ENCODE results near the gene TTC23L.

DNA sequence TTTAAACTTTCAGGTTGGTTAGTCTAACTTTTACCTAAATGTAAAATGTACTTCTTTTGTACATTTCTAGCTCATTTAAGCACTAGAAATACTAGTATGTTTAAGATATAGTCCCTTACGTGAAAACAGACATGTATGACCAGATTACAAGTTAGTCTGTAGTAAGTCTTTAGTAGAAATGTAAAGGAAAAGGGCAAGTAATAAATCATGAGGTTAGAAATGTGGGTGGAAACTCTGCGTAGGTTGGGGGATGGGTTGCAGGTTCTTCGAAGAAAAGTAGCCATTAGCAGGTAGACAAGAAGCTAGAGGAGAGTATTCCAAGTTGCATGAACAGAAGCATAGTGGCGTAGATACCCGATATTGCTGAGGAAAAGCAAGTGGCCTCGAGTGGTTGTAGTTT lies 53.5 kb downstream of the TTC23L start:
- no peak for TF ChIP-seq EZH2 (IDR thresholded peaks at IDR 0.05; ENCODE audit: low read length, missing control alignments)
- TF ChIP-seq, protein P1, sequence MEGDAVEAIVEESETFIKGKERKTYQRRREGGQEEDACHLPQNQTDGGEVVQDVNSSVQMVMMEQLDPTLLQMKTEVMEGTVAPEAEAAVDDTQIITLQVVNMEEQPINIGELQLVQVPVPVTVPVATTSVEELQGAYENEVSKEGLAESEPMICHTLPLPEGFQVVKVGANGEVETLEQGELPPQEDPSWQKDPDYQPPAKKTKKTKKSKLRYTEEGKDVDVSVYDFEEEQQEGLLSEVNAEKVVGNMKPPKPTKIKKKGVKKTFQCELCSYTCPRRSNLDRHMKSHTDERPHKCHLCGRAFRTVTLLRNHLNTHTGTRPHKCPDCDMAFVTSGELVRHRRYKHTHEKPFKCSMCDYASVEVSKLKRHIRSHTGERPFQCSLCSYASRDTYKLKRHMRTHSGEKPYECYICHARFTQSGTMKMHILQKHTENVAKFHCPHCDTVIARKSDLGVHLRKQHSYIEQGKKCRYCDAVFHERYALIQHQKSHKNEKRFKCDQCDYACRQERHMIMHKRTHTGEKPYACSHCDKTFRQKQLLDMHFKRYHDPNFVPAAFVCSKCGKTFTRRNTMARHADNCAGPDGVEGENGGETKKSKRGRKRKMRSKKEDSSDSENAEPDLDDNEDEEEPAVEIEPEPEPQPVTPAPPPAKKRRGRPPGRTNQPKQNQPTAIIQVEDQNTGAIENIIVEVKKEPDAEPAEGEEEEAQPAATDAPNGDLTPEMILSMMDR (conservative IDR thresholded peaks at IDR 0.05 in 1 of 2, IDR thresholded peaks at IDR 0.05 in 1 of 2; ENCODE audit: low read depth in 1 of 2, low read length in 2 of 2) = no peak
